Right atrium auricular region (tissue), 2 donors: ENCODE data around the gene PCDH9. TPM values are rescaled to one million over a fixed set of nuclear protein-coding genes. Genes with fewer than 3 reads are reported as not detected.

ENCODE experiments used
- DNase-seq: peaks from one replicate; pipeline ENCODE4 v3.0.0-alpha.2; 2019; ENCODE audit warnings: low spot score
- H3K27ac ChIP-seq, 2 donors: fragments of 200-600 bp; sonication (generic); 1 replicate in 1 of 2; 2 replicates in 1 of 2; pipeline ENCODE4 v1.5.1; 2016 to 2019
- H3K27me3 ChIP-seq, 2 donors: fragments of 200-600 bp; sonication (generic); one replicate each; pipeline versions ENCODE4 v1.5.1 to v1.6.0; 2017 to 2019
- H3K36me3 ChIP-seq: fragments of 200-600 bp; sonication (generic); one replicate; pipeline ENCODE4 v1.5.1; 2016
- H3K4me1 ChIP-seq, 2 donors: fragments of 200-600 bp; sonication (generic); one replicate each; pipeline versions ENCODE4 v1.5.1 to v1.6.0; 2017 to 2019
- H3K4me3 ChIP-seq, 2 donors: fragments of 200-600 bp; sonication (generic); 1 replicate in 1 of 2; 2 replicates in 1 of 2; pipeline ENCODE4 v1.5.1; 2017 to 2019; ENCODE audit warnings: mild to moderate bottlenecking in 1 of 2, moderate library complexity in 1 of 2
- H3K9me3 ChIP-seq, 2 donors: fragments of 200-600 bp; sonication (generic); one replicate each; pipeline ENCODE4 v1.5.1; 2019
- total RNA-seq, 2 donors: library from RNA; depleted of rRNA; stranded (reverse); fragments of >200 nt; gene quantifications; one replicate each; pipeline ENCODE4 v1.1.0, GENCODE V29; 2016
- TF ChIP-seq, protein P1 (sequence below), 2 donors: fragments of 200-600 bp; sonication (generic); IDR thresholded peaks; one replicate each; pipeline ENCODE4 v1.5.1; 2019; ENCODE audit warnings: antibody characterized with exemption in 2 of 2

Gene PCDH9
- total RNA-seq, 2 donors from 2014 or later: 19.4 to 28.7 TPM

- no peaks in the 10 kb centered on the region for H3K27me3 ChIP-seq
- H3K4me1 ChIP-seq: no peaks in the 10 kb centered on the region
- no peaks in the 10 kb centered on the region for H3K9me3 ChIP-seq
- H3K36me3 ChIP-seq: no peaks in the 10 kb centered on the region
- H3K27ac ChIP-seq: no peak overlapping the region
- no peak for DNase-seq
- TF ChIP-seq, protein P1, sequence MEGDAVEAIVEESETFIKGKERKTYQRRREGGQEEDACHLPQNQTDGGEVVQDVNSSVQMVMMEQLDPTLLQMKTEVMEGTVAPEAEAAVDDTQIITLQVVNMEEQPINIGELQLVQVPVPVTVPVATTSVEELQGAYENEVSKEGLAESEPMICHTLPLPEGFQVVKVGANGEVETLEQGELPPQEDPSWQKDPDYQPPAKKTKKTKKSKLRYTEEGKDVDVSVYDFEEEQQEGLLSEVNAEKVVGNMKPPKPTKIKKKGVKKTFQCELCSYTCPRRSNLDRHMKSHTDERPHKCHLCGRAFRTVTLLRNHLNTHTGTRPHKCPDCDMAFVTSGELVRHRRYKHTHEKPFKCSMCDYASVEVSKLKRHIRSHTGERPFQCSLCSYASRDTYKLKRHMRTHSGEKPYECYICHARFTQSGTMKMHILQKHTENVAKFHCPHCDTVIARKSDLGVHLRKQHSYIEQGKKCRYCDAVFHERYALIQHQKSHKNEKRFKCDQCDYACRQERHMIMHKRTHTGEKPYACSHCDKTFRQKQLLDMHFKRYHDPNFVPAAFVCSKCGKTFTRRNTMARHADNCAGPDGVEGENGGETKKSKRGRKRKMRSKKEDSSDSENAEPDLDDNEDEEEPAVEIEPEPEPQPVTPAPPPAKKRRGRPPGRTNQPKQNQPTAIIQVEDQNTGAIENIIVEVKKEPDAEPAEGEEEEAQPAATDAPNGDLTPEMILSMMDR (IDR thresholded peaks at IDR 0.05): no peak
- H3K4me3 ChIP-seq: no peak overlapping the region
Measured at GRCh38 chr13:66560991-66561390, 669.1 kb downstream of the PCDH9 start.

- TF ChIP-seq, protein P1 (IDR thresholded peaks at IDR 0.05): no peak
- no peak overlapping the region for H3K4me3 ChIP-seq
Measured at GRCh38 chr13:66560189-66560588, 669.9 kb downstream of the PCDH9 start.

GRCh38 chr13:66559093-66559492 lies 671.0 kb downstream of the PCDH9 start:
- Histone ChIP-seq H3K4me3 (no peak overlapping the region), H3K4me1 (no peaks in the 10 kb centered on the region), H3K36me3 (no peaks in the 10 kb centered on the region), H3K27me3 (no peaks in the 10 kb centered on the region), H3K9me3 (no peaks in the 10 kb centered on the region), H3K27ac (no peak overlapping the region)
- TF ChIP-seq, protein P1 (IDR thresholded peaks at IDR 0.05): no peak
- DNase-seq: no peak

More at GRCh38 chr13:66560189-66560588, 669.9 kb downstream of the PCDH9 start:
- H3K4me1 ChIP-seq: no peaks in the 10 kb centered on the region
- H3K36me3 ChIP-seq: no peaks in the 10 kb centered on the region
- DNase-seq: no peak
- H3K27me3 ChIP-seq: no peaks in the 10 kb centered on the region
- no peaks in the 10 kb centered on the region for H3K9me3 ChIP-seq
- H3K27ac ChIP-seq: no peak overlapping the region

- TF ChIP-seq, protein P1 (IDR thresholded peaks at IDR 0.05): no peak
- H3K9me3 ChIP-seq: no peaks in the 10 kb centered on the region
- H3K36me3 ChIP-seq: no peaks in the 10 kb centered on the region
- no peak overlapping the region for H3K4me3 ChIP-seq
- H3K27me3 ChIP-seq: no peaks in the 10 kb centered on the region
- H3K27ac ChIP-seq: no peak overlapping the region
- no peak for DNase-seq
- H3K4me1 ChIP-seq: no peaks in the 10 kb centered on the region
Measured at GRCh38 chr13:66558506-66558905, 671.6 kb downstream of the PCDH9 start.

DNA sequence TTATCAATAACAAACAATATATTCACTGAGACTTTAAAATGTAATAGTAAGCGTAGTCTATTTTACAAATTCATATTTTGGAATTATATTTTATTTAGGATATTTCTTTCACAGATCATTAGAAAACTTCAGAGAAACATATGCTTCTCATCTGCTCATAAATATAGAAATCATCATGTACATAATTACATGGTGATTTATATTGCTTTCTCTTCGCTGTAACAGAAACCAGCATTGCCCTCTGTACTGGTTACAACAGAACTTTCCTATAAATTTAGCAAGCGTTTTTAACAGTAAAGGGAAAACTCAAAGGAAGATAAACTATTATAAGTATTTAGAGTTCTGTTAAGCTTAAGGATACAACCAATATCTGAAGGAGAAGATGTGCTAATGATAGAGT lies 672.8 kb downstream of the PCDH9 start:
- TF ChIP-seq, protein P1 (IDR thresholded peaks at IDR 0.05): no peak

GRCh38 chr13:66556306-66556705 lies 673.8 kb downstream of the PCDH9 start:
- Histone ChIP-seq H3K27ac (no peak overlapping the region), H3K27me3 (no peaks in the 10 kb centered on the region), H3K4me1 (no peaks in the 10 kb centered on the region), H3K9me3 (no peaks in the 10 kb centered on the region), H3K4me3 (no peak overlapping the region), H3K36me3 (no peaks in the 10 kb centered on the region)
- TF ChIP-seq, protein P1 (IDR thresholded peaks at IDR 0.05): no peak
- no peak for DNase-seq

More for the DNA sequence above, 672.8 kb downstream of the PCDH9 start:
- no peak for DNase-seq
- no peaks in the 10 kb centered on the region for H3K9me3 ChIP-seq
- H3K4me1 ChIP-seq: no peaks in the 10 kb centered on the region
- no peak overlapping the region for H3K27ac ChIP-seq
- H3K36me3 ChIP-seq: no peaks in the 10 kb centered on the region
- no peak overlapping the region for H3K4me3 ChIP-seq
- no peaks in the 10 kb centered on the region for H3K27me3 ChIP-seq
